ENCODE data around the gene NLRP1. TPM values are rescaled to one million over a fixed set of nuclear protein-coding genes. Genes with fewer than 3 reads are reported as not detected.

Gene NLRP1
- total RNA-seq, result 19.6 and 26.0 TPM in 2 replicates

DNA sequence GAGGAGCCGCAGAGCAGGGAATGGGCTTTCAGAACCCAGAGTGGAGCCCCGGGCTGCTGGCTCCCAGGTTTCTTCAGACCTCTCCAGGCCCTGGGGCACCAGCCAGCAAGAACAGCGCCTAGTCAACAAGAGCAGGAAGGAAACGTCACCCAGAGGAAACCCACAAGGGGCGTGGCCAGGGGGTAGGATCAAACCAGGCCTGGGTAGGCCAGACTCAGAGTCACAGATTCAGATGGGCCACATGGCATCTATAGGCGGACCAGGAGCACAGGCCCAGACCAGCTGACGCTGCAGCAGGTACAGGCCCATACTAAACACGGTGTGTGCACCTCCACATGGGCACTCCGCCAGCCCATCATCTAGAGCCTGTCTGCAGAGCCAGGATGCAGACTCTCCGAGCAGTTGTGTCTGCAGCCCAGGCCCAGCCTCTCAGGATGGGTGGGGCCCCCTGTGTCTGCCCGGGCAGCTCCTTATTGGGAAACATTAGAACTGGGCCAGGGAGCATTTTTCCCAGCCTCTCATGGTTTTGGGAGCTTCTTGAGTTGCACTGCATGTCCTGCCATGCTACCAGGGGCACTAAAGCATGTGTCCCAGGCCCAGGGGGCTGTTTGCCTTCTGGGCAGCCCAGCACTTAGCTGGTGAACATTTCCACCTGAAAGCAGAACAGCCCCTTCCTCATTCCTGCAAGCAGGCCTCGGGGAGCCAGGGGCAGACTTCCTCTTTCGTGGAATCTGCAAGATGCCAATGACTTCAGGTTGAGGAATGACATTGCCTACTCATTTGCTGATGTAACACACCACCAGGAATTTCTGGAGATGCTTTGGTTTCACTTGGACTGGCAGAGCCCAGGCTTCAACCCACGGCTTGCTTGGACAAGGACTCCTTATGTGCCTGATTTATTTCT is at the start of gene NLRP1:
Gene NLRP1, minus strand, starts transcription at position 127 of the 904 bp plus-strand sequence. CDS start 552 bp downstream, outside the sequence.

DNA sequence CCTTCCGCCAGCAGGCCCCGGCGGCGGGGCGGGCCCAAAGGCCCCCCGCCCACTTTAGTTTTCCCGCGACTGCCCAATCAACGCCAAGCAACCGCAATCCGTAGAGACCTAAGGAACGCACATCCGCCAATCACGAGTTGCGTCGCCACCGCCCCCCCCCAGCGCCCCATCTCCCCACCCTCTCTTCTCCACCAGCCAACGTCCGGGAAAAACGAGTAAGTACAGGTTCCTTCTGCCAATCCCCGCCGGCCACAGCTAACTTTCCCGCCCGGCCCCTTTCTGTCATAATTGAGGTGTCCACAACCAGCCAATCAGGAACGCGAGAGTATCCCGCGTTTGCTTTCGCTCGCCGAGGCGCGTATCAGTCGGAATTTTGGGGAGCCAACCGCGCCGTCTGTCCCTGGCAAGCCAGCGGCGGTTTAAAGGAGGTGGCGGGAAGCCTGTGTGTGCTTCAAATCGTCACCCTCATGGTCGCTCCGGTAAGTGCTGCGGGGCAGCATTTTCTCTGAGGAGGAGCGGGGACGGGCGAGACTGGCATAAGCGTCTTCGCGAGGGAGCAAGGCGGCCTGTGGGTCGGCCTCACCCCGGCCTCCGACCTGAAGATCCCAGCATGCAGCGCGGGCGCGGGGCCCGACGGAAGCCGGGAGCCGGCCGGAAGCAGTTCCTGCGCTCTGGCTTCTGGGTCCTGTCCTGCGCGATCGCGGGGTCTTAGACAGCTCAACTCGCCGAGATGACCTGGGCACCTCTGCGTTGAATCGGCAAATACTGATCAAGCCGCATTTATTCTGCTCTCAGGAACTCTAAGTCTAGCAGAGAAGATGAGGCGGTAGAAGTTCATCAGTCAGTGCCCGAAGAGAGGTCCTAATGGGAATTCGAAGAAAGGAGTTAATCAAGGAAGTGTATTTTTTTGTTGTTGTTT is 97.8 kb downstream of the NLRP1 start, which contains the start of gene MIS12:
Gene MIS12, plus strand, starts transcription at position 361 of the 919 bp plus-strand sequence. CDS start 2,297 bp downstream, outside the sequence.

DNA sequence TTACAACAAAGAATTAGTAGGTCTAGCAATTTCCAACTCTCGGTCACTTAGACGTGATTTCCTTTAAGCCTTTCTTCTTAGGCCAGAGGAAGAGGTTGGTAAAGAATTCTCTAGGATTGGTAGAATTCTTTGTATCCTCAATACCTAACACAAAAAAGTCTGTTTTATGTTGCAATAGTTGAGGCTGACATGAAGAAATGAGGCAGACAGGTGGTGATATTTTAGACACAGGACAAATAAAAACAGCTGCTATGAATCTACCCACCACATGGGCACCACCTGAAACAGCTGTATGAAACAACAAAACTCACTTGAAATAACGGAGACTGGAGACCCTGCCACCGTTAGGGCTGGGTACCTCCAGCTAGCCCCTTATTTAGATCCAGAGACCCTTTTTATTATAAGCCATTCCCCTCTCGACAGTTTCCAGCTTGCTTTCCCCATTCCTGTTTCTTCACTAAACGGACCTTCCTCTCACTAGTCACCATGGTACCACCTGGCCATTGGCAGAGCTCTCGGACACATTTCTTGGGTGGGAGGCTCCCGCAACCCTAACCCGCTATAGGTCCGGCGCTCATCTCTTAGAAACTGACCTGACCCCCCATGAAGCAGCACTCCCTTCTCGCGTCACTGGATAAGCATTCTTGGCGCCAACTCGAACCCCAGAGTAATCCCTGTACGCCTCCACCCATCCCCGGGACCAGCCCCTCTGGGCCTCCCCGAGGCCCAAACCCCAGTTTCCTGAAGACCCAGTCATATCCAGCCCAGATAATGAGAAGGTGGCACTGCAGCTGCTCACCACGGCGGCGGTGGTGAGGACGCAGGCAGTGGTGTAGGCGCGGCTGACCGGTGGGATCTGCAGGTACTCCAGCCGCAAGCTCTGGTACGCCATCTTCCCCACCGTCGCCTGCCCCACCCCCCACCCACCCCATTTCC is 98.8 kb downstream of the NLRP1 start, which contains the start of gene DERL2:
Gene DERL2, minus strand, starts transcription at position 909 of the 936 bp plus-strand sequence. Its CDS starts 17 bp downstream, at position 892.

Other genes with a start within 250 kb of the NLRP1 start
- gene NUP88, start 164.8 kb downstream of the NLRP1 start, total RNA-seq, result 57.8 and 75.1 TPM in 2 replicates
- 35.2 and 45.2 TPM in 2 replicates for gene RPAIN, start 164.3 kb downstream of the NLRP1 start, total RNA-seq
- 153 and 207 TPM in 2 replicates for gene C1QBP, start 145.4 kb downstream of the NLRP1 start, total RNA-seq
- gene DHX33, start 115.5 kb downstream of the NLRP1 start, total RNA-seq, result 7.8 and 8.5 TPM in 2 replicates
- gene DERL2, start 98.3 kb downstream of the NLRP1 start, total RNA-seq, result 22.3 and 27.8 TPM in 2 replicates
- 9.5 and 11.1 TPM in 2 replicates for gene MIS12, start 97.9 kb downstream of the NLRP1 start, total RNA-seq

Data from smooth muscle cell of bladder (primary cell).